Heart right ventricle (tissue), 16 donors: ENCODE results near the gene GSK3A. TPM values are rescaled to one million over a fixed set of nuclear protein-coding genes. Genes with fewer than 3 reads are reported as not detected.

Experiments used
- ATAC-seq, 8 donors: fragments of 200-7000 bp; cut with Tn5 transposase; one replicate each; pipeline ENCODE4 v1.9.1; 2020; ENCODE audit warnings: mild to moderate bottlenecking in 8 of 8, moderate library complexity in 8 of 8, moderate number of reproducible peaks in 1 of 8
- DNase-seq, 2 donors: peaks; one replicate each; pipeline ENCODE4 v3.0.0-alpha.2; 2020
- H3K27ac ChIP-seq, 10 donors: fragments of 200-600 bp; sonication (generic) in 2 of 10; one replicate each; pipeline versions ENCODE4 v1.5.0 to v1.8.0; 2020 to 2022; ENCODE audit warnings: mild to moderate bottlenecking in 3 of 10
- H3K27me3 ChIP-seq, 7 donors: fragments of 200-600 bp; one replicate each; pipeline ENCODE4 v1.8.0; 2021 to 2022; ENCODE audit warnings: mild to moderate bottlenecking in 2 of 7
- H3K36me3 ChIP-seq, 9 donors: fragments of 200-600 bp; sonication (generic) in 1 of 9; one replicate each; pipeline versions ENCODE4 v1.5.0 to v1.8.0; 2020 to 2022; ENCODE audit warnings: mild to moderate bottlenecking in 2 of 9
- H3K4me1 ChIP-seq, 9 donors: fragments of 200-600 bp; sonication (generic) in 1 of 9; one replicate each; pipeline versions ENCODE4 v1.5.0 to v1.8.0; 2020 to 2022; ENCODE audit warnings: mild to moderate bottlenecking in 4 of 9
- H3K4me3 ChIP-seq, 10 donors: fragments of 200-600 bp; sonication (generic) in 2 of 10; one replicate each; pipeline versions ENCODE4 v1.5.0 to v1.8.0; 2020 to 2022; ENCODE audit warnings: mild to moderate bottlenecking in 7 of 10, moderate library complexity in 2 of 10
- H3K9me3 ChIP-seq, 11 donors: fragments of 200-600 bp in 10 of 11; sonication (generic) in 2 of 11; one replicate each; pipeline versions ENCODE4 v1.5.0 to v1.8.0; 2013 to 2022; ENCODE audit warnings: mild to moderate bottlenecking in 2 of 11, control low read depth in 1 of 11, moderate library complexity in 1 of 11
- WGBS, 2 donors: extraction: QIAGEN DNeasy Blood & Tissue Kit; methylation state at CpG; one replicate each; pipeline ENCODE4 v1.1.7; 2013; ENCODE audit warnings: inconsistent platforms in 1 of 2; 5-methylcytosine and 5-hydroxymethylcytosine counted together
- intact Hi-C, 10 donors: fragments of 100-400 bp; cut with DNase I; formaldehyde crosslinking; loops; one replicate each; pipeline versions ENCODE4 v1.11.1 to v1.14.2; 2022
- polyA plus RNA-seq, 2 donors: library from polyadenylated mRNA; stranded (reverse); fragments of 200-250 nt; gene quantifications; one replicate each; pipeline ENCODE4 v1.2.3, GENCODE V29; 2013
- total RNA-seq, 10 donors: library from RNA; stranded (reverse); fragmentation: NEBNext Ultra II Directional in 3 of 10; extraction: Animal tissue kit (Norgen Biotek cat#: 25700) in 3 of 10; gene quantifications; one replicate each; pipeline versions ENCODE4 v1.2.1 to v1.2.4, GENCODE V29; 2021 to 2023
- TF ChIP-seq, protein P1 (sequence below), 9 donors: fragments of 200-600 bp; sonication (generic) in 2 of 9; IDR thresholded peaks; one replicate each; pipeline versions ENCODE4 v1.5.0 to v1.8.0; 2021 to 2022; ENCODE audit warnings: antibody characterized with exemption in 9 of 9, mild to moderate bottlenecking in 5 of 9, moderate library complexity in 1 of 9
- donor health status: Arrhythmogenic right ventricular cardiomyopathy.
- donor health status: ischemic (EF 13 %, LVEDD 7.1; RV severe dilation, severe dysfunction).
- donor health status: healthy with polysubstance abuse.
- donor health status: DM: no; HTN: yes; CAD: no.
- donor health status: DM: no; HTN: no; CAD: no.
- donor health status: ischemic (EF 25% LVEDD 6.9; RV normal size, moderate dysfunction).
- donor health status: ischemic (EF 25% LVEDD 5.7; RV mildly dilated, moderate dysfunction).
- donor health status: healthy.
- donor health status: DM: yes; HTN: yes; CAD: no.
- donor health status: Ischemic cardiomyopathy.
- donor health status: ischemic (EF 35%, LVEDD 5.7; RV mildly dilated, moderate dysfunction).
- donor health status: nonischemic (EF 11% LVEDD 7.7; RV severe dilation, severe dysfunction).
- donor health status: DM: yes; HTN: yes; CAD: no.
- donor health status: PGD.
- donor health status: ischemic (EF 29% LVEDD 5.4; RV normal size, mild dysfunction).
- donor health status: nonischemic (EF 23%, LVEDD 6.1; RV moderate dilation, normal function).

The GSK3A gene
- total and polyA plus RNA-seq, 12 donors: 31.2 to 51.0 (median 36.4) TPM

GRCh38 chr19:42290136-42290522 is 47.7 kb upstream of the GSK3A start:
- no peak for ATAC-seq
- Histone ChIP-seq H3K9me3 (no peaks in the 10 kb centered on the region), H3K4me1 (peaks cover 15 to 21% (median 19%) of the 10 kb centered on the region in 9 donors), H3K27ac (no peak overlapping the region), H3K27me3 (no peaks in the 10 kb centered on the region), H3K36me3 (peaks cover 0 to 86% (median 65%) of the 10 kb centered on the region in 9 donors), H3K4me3 (no peak overlapping the region)
- intact Hi-C loops: loop anchor here in 3 of 10 donors (5.0 to 10.0 kb wide), 2 partner anchors 43 to 155 kb away; partner anchors contain the start of gene POU2F2 (in 1 of the 3)
- TF ChIP-seq, protein P1, sequence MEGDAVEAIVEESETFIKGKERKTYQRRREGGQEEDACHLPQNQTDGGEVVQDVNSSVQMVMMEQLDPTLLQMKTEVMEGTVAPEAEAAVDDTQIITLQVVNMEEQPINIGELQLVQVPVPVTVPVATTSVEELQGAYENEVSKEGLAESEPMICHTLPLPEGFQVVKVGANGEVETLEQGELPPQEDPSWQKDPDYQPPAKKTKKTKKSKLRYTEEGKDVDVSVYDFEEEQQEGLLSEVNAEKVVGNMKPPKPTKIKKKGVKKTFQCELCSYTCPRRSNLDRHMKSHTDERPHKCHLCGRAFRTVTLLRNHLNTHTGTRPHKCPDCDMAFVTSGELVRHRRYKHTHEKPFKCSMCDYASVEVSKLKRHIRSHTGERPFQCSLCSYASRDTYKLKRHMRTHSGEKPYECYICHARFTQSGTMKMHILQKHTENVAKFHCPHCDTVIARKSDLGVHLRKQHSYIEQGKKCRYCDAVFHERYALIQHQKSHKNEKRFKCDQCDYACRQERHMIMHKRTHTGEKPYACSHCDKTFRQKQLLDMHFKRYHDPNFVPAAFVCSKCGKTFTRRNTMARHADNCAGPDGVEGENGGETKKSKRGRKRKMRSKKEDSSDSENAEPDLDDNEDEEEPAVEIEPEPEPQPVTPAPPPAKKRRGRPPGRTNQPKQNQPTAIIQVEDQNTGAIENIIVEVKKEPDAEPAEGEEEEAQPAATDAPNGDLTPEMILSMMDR (IDR thresholded peaks at IDR 0.05): no peak
- WGBS, 2 donors: 77 to 83% methylated on average over 13 of the region's 13 CpGs
- no peak for DNase-seq

DNA sequence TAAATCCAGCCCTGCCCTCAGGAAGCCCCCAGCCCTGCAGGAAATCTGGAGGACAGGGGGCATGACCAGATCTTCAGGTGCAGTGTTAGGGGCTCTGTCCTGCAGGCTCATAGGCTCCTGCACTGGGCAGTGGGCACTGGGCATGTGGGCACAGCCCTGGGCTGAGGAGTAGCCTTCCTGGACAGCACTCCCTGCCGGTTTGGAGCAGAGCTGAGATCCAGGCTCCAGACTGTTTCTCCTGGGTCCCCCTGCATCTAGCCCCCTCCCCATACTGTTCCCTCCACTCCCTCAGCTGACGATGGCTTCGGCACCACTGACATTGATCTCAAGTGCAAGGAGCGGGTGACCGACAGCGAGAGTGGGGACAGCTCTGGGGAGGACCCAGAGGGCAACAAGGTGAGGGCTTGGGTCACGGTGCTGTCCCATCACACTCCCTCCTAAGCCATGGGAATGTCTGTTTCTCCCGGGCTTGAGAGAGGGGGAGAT is 47.2 kb upstream of the GSK3A start:
- TF ChIP-seq, protein P1 (IDR thresholded peaks at IDR 0.05): no peak
- 87% methylated on average over 8 of the region's 8 CpGs for WGBS, 2 donors
- no peaks in the 10 kb centered on the region for H3K27me3 ChIP-seq
- H3K9me3 ChIP-seq: no peaks in the 10 kb centered on the region
- no peak overlapping the region for H3K27ac ChIP-seq
- H3K4me3 ChIP-seq: no peak overlapping the region
- peaks cover 0 to 80% (median 65%) of the 10 kb centered on the region in 9 donors for H3K36me3 ChIP-seq
- DNase-seq (no peak), ATAC-seq (no peak)
- H3K4me1 ChIP-seq: peaks cover 18 to 26% (median 25%) of the 10 kb centered on the region in 9 donors
- intact Hi-C loops: loop anchor here in 3 of 10 donors (5.0 to 10.0 kb wide), 2 partner anchors 42 to 155 kb away; partner anchors contain the start of gene POU2F2 (in 1 of the 3)

DNA sequence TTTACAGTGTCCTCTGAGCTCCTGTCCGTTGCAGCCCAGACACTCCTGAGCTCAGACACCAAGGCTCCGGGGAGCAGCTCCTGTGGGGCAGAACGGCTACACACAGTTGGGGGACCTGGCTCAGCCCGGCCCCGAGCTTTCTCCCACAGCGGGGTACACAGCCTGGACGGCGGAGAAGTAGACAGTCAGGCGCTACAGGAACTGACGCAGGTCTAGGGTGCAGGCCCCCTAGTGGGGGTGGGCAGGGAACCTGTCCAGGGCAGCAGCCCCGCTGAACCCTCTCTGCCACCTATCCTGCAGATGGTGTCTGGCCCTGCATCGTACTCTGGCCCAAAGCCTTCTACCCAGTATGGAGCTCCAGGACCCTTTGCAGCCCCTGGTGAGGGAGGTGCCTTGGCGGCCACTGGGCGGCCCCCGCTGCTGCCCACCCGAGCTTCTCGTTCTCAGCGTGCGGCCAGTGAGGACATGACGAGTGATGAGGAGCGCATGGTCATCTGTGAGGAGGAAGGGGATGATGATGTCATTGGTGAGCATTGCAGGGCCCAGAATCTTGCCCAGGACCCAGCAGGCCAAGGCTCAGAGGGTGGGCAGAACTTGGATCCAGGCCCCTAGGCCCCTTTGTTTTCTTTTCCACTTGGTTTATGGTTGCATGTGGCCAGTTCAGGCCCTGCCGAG is 46.6 kb upstream of the GSK3A start:
- TF ChIP-seq, protein P1 (IDR thresholded peaks at IDR 0.05): no peak
- Histone ChIP-seq H3K36me3 (peaks cover 0 to 74% (median 60%) of the 10 kb centered on the region in 9 donors), H3K27me3 (no peaks in the 10 kb centered on the region), H3K27ac (no peak overlapping the region), H3K9me3 (no peaks in the 10 kb centered on the region), H3K4me3 (no peak overlapping the region), H3K4me1 (peaks cover 18 to 27% (median 25%) of the 10 kb centered on the region in 9 donors)
- 89 to 91% methylated on average over 22 of the region's 22 CpGs for WGBS, 2 donors
- ATAC-seq (no peak), DNase-seq (peak in 1 of 2 donors; percentile 4)
- intact Hi-C loops: no loop called here

DNA sequence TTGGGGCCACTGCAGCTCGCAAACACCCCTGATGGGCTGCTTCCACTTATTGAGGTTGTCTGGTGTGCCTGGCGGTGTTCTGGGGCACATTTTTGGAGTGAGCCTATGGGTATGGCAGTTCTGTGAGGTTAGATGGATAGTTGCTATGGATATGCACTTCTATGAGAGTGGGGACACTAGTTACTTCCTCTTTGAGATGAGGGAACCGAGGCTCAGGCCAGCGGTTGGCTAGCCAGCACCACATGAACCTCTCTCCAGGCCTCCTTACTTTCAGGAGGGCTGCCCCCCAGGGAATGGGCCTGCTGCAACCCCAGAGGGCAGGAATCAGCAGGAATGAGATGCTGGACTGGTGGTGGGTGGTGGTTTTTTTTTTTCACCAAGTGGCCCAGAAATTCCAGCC is 46.0 kb upstream of the GSK3A start:
- Histone ChIP-seq H3K27me3 (no peaks in the 10 kb centered on the region), H3K4me3 (no peak overlapping the region), H3K36me3 (peaks cover 0 to 68% (median 56%) of the 10 kb centered on the region in 9 donors), H3K9me3 (no peaks in the 10 kb centered on the region), H3K27ac (no peak overlapping the region), H3K4me1 (peaks cover 18 to 29% (median 26%) of the 10 kb centered on the region in 9 donors)
- TF ChIP-seq, protein P1 (IDR thresholded peaks at IDR 0.05): no peak
- DNase-seq (no peak), ATAC-seq (no peak)
- WGBS, 2 donors: 89 to 93% methylated on average over 4 of the region's 4 CpGs
- intact Hi-C loops: no loop called here
